ENCODE data around the gene RENBP. TPM values are rescaled to one million over a fixed set of nuclear protein-coding genes. Genes with fewer than 3 reads are reported as not detected.

RENBP gene
- total and polyA plus RNA-seq, 7 donors: 9.8 to 16.8 (median 15.0) TPM

DNA sequence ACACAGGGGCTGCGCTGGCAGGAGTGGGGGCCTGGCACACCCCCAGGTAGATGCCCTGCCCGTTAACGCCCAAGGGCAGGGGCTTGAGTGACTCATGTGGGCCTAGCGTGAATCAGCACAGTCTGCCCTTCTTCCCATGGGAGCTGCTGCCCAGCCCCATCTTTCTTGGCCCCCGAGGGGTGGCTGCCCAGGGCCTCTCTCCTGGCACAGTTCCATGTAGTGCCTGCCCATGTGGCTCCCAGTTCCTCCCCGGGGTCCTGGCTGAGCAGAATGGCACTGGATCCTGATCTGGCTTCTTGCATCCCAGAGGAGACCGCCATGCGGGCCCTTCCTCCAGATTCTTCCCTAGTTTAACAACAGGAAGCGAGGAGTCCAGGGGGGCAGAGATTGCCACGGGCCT, 42.1 kb downstream of the RENBP start:
- Histone ChIP-seq H3K27me3 (no peaks in the 10 kb centered on the region), H3K9me3 (no peaks in the 10 kb centered on the region), H3K27ac (no peak overlapping the region), H3K4me1 (peaks cover 0 to 15% (median 5%) of the 10 kb centered on the region in 4 donors), H3K4me3 (no peak overlapping the region), H3K36me3 (no peaks in the 10 kb centered on the region)
- intact Hi-C loops (cut with DNase I): no loop called here
- TF ChIP-seq, protein P1, sequence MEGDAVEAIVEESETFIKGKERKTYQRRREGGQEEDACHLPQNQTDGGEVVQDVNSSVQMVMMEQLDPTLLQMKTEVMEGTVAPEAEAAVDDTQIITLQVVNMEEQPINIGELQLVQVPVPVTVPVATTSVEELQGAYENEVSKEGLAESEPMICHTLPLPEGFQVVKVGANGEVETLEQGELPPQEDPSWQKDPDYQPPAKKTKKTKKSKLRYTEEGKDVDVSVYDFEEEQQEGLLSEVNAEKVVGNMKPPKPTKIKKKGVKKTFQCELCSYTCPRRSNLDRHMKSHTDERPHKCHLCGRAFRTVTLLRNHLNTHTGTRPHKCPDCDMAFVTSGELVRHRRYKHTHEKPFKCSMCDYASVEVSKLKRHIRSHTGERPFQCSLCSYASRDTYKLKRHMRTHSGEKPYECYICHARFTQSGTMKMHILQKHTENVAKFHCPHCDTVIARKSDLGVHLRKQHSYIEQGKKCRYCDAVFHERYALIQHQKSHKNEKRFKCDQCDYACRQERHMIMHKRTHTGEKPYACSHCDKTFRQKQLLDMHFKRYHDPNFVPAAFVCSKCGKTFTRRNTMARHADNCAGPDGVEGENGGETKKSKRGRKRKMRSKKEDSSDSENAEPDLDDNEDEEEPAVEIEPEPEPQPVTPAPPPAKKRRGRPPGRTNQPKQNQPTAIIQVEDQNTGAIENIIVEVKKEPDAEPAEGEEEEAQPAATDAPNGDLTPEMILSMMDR (IDR thresholded peaks at IDR 0.05): no peak
- TF ChIP-seq POLR2AphosphoS5 (IDR thresholded peaks at IDR 0.05): no peak
- no peak for TF ChIP-seq POLR2A (IDR thresholded peaks at IDR 0.05)
- no peak for TF ChIP-seq EP300 (IDR thresholded peaks at IDR 0.05)
- whole genome bisulfite sequencing, 2 donors: 71% methylated on average over 10 of the region's 10 CpGs
- DNase-seq: no peak

DNA sequence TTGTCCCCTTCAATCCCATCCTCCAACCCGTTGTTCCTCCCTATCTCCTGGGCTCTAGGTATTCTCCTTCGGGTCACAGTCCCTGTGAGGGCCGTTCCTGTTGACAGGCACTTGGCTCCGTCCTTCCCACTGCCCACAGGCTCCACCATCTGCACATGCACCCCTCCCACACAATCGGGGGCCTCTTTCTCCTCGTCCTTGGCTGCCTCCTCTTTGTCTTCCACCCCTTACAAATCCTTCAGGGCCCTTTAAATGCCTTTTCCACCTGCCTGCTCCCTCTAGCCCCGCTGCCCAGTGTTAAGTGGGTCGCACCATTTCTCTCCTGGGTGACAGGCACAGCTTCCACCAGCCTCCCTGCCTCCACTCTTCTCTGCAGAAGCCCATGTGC, 42.7 kb downstream of the RENBP start:
- DNase-seq: no peak
- H3K27ac ChIP-seq: peak overlapping the region in 1 of 4 donors; percentile 41
- peaks cover 0 to 15% (median 5%) of the 10 kb centered on the region in 4 donors for H3K4me1 ChIP-seq
- no peaks in the 10 kb centered on the region for H3K9me3 ChIP-seq
- H3K27me3 ChIP-seq: no peaks in the 10 kb centered on the region
- intact Hi-C loops (cut with DNase I): no loop called here
- no peak overlapping the region for H3K4me3 ChIP-seq
- 58 to 69% methylated on average over 8 of the region's 8 CpGs for WGBS, 2 donors
- TF ChIP-seq EP300 (IDR thresholded peaks at IDR 0.05) (no peak), POLR2AphosphoS5 (IDR thresholded peaks at IDR 0.05) (no peak), POLR2A (IDR thresholded peaks at IDR 0.05) (no peak)
- TF ChIP-seq, protein P1 (IDR thresholded peaks at IDR 0.05): no peak
- no peaks in the 10 kb centered on the region for H3K36me3 ChIP-seq

DNA sequence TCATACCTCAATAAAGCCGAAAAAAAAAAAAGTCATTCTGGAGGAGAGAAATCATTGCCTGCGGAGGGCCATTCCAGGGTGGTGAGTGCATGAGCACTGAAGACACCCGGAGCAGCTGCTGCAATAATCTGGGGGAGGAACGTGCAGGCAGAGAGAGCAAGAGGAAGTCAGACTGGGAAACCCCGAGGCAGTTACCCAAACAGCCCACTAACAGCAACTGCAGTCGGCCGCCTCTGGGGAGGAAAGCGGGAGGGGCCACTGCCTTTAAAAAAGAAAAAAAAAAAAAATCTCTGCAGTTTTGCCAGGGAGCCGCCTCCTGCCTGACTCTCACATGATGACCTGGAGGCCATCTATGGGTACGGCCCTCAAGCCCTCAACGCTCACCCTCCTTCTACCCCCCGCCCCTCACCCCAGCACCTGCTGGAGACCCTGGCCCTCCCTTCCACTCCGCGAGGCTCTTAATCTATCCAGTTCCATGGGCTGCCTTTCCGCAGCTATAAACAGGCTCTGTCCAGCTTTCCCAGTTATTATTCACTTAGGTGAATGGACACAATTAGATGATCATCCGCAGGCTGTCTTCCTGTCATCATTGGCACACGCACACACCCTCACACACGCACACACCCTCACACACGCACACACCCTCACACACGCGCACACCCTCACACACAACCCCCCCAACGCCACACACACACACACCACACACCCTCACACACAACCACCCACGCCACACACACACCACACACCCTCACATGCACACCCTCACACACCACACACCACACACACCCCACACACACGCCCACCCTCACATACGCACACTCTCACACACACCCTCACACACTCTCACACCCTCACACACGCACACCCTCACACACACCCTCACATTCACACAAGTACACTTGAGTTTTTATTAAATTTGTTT, 43.4 kb downstream of the RENBP start:
- intact Hi-C loops (cut with DNase I): no loop called here
- WGBS, 2 donors: 11 to 23% methylated on average over 26 of the region's 26 CpGs
- H3K4me3 ChIP-seq: no peak overlapping the region
- no peak for TF ChIP-seq POLR2AphosphoS5 (IDR thresholded peaks at IDR 0.05)
- TF ChIP-seq POLR2A (IDR thresholded peaks at IDR 0.05): no peak
- no peak for TF ChIP-seq EP300 (IDR thresholded peaks at IDR 0.05)
- TF ChIP-seq, protein P1 (IDR thresholded peaks at IDR 0.05): no peak
- H3K36me3 ChIP-seq: no peaks in the 10 kb centered on the region
- peak; percentile 86 for DNase-seq
- H3K4me1 ChIP-seq: peaks cover 0 to 15% (median 5%) of the 10 kb centered on the region in 4 donors
- no peaks in the 10 kb centered on the region for H3K9me3 ChIP-seq
- peak overlapping the region in 3 of 4 donors; percentile 41 to 49 (median 42) for H3K27ac ChIP-seq
- H3K27me3 ChIP-seq: no peaks in the 10 kb centered on the region

DNA sequence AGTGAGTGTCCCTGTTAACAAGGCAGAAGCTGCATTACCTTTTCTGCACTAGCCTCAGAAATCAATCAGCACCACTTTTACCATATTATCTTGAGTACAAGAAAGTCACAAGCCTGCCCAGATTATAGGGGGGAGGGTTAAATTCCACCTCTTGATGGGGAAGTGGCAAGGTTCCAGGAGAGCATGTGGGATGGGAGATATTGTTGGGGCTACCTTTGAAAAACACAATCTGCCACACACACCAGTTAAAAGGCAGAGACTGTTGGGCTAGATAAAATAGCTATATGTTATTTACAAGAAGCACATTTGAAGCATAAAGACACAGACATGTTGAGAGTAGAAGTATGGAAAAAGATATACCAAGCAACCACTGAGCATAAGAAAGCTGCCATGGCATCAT, 46.5 kb downstream of the RENBP start:
- DNase-seq: no peak
- TF ChIP-seq EP300 (IDR thresholded peaks at IDR 0.05) (no peak), POLR2A (IDR thresholded peaks at IDR 0.05) (no peak), POLR2AphosphoS5 (IDR thresholded peaks at IDR 0.05) (no peak)
- TF ChIP-seq, protein P1 (IDR thresholded peaks at IDR 0.05): no peak
- Histone ChIP-seq H3K9me3 (no peaks in the 10 kb centered on the region), H3K27me3 (no peaks in the 10 kb centered on the region), H3K36me3 (no peaks in the 10 kb centered on the region), H3K27ac (no peak overlapping the region), H3K4me1 (peaks cover 0 to 9% (median 3%) of the 10 kb centered on the region in 4 donors), H3K4me3 (no peak overlapping the region)
- intact Hi-C loops (cut with DNase I): no loop called here
